ENCODE measurements around the gene TRIP11. TPM values are rescaled to one million over a fixed set of nuclear protein-coding genes. Genes with fewer than 3 reads are reported as not detected.

TRIP11 gene
- polyA plus RNA-seq, 3 donors = 34.8 to 42.4 (median 38.5) TPM

DNA sequence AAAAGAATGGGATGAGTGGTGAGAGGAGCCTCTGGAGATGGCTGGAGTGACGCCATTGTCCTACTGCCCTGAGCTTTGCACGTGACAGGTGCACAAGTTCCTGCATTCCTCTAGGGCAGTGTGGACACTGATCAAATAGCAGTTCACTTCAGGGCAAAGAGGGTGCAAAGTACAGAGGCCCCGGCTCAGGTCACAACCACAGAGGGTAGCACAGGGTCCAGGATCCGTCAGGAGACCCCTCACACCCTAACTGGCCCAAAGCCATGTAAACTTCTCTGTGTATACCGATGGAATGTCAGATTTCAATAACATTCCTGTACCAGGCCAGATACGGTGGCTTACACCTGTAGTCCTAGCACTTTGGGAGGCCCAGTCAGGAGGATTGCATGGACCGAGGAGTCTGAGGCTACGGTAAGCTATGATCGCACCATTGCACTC is 82.0 kb downstream of the TRIP11 start:
- DNase-seq = no peak

DNA sequence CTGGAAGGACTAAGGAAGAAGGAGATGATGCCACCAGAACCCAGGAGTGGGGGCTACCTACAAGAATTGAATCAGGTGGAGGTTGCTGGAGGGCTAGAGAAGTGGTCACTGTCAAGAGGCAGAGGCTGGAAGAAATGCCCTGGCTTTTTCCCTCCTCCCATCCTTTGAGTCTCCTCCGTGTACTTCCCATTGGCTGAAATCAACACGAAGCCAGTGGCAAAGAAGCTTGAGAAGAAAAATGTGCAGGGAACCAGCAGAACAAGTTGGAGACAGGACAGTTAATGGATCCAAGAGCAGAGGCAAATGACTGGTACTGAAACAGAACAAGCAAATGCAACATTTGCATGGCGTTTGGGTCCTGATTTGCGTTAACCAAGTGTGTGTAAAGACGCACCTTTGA is 83.2 kb downstream of the TRIP11 start:
- no peak for DNase-seq

DNA sequence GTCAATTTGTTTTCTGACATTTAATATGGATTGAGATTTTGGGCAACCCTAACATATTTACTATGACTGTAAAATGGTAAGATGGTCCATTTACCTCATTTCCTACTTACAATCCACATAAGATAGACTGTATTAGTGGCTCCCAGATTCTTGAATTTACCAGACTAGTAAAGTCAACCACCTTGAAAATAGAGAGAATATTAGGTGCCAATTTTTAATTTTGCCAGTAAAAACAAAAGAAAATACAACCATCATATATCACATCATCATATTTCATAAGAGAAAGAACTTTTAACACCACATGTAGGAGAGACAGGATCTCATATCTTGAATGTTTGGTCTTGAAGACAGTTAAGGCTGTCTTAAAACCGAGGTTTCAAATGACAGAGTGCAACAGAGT is 84.7 kb downstream of the TRIP11 start:
- DNase-seq = no peak

DNA sequence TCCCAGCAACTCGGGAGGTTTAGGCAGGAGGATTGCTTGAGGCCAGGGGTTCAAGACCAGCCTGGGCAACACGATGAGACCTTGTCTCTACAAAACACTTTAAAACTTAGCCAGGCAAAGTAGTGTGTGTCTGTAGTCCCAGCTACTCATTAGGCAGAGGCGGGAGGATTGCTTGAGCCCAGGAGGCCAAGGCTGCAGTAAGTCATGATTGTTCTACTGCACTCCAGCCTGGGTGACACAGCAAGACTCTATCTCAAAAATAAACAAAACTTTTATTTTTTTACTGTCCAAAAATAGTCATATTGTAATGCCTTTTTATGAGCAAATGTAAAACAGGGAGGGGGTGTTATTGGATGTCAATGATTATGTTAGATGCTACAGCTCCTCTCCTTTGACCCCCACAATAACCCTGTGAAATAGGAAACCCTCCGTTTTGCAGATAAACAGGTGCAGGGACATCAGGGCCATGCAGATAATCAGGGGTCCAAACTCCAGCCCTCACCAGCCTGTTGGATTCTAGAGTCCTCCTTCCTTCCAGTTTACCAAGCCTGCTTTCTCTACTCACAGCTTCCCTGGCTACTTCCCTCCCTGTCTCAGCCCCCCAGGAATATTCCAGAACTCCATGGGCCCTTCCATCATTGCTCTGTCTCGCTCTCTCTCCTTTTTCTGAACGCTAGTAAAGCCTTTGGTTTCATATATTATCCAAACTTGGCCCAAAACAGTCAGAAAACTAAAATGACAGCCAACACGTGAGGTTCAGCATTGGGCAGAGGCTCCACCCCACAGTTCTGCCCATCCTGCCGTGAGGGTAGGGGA is 86.5 kb downstream of the TRIP11 start:
- DNase-seq = no peak

GRCh38 chr14:91947475-91948184 is 92.2 kb downstream of the TRIP11 start, which contains the start of gene FBLN5:
Gene FBLN5 (minus strand): TSS chr14:91947694. CDS start chr14:91947229, 465 bp downstream.
- peak; percentile 65 for DNase-seq

DNA sequence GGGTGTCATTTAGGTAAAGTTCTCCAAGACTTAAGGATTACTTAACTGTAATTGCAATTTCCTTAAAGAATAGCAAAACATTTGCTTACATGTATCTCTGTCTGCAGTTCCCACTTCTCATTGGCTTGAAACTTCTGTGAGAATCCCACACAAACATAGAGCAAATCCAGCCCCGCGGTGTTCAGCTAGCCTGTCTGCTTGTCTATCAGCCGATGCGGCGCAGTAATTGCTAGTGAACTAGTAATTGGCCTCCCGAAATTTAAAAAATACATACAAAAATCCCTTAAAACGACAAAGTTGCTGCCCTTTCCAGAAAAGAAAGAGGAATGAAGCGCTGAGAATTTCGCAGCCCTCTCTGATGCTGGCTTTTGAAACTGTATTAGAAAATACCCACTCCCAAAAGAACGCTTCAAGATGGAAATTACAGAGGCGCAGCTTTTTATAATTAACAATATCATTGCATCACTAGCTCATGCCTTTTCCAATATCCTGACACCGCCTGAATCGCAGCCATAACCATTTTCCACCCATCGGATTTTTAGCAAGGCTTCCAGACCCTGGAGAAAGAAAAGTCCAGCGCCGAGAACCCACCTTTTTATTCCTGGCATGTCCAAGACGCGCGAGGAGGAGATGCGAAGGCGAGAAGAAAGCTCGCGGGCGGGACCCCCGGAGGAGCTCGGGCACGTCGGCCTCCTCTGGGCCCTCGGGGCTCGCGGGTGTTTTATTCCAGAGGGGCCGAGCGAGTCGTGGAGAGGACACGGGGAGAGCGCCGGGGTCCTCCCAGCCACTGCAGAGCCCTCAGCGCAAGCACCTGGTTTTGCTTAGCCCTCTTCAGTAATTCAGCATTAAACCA is 93.0 kb downstream of the TRIP11 start:
- DNase-seq = no peak

DNA sequence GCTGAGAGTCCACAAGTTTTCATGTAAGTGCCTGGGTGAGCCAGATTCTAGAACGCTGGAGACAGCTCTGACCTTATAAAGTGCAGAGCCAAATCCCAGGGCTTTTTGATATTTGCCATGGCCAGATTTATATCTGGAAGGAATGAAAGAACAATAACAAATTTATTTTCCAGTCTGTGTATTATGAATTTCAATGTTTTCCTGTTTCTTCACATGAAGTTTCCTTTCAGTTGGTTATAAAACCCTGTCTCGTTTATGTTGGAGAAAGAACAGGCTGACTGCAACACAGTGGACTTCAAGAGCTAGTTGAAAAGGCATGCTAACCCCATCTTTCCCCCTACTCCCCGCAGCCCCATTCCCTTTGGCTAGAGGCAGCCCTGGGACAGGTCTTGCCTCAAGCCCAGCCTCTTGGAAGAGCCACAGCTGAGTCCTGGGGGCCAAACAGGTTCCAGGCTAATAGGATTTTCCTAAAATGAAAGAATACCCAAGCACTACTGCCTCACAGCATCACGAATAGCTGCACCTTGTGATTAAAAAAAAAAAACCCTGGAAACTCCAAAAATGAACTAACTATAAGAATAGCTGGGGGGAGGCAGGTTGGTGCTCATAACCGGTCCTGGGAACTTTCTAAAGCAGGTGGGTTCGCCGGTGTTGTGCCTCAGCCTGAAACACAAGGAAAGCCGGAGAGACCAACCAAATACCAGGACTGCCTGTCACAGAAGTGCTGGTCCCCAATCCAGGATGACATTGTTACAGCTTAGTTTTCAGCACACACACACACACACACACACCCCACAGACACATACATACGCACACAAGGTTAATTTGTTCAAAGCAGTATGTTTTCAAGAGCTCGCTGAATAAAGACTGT is 93.9 kb downstream of the TRIP11 start:
- no peak for DNase-seq

DNA sequence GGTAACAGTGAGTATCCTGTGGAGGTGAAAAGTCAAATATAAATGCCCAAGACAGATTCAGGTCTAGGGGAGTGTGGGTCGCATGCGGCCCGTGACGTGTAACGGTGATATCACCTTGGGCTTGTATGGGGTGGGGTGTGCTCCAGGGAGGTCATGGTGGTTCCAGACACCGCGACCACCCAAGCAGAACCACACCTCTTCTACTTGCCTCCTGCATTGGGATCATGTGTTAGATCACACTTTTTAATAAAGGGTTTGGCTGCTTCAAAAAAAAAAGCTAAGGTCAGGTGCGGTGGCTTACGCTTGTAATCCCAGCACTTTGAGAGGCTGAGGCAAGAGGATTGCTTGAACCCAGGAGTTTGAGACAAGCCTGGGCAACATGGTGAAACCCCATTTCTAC is 96.9 kb downstream of the TRIP11 start:
- DNase-seq = no peak

DNA sequence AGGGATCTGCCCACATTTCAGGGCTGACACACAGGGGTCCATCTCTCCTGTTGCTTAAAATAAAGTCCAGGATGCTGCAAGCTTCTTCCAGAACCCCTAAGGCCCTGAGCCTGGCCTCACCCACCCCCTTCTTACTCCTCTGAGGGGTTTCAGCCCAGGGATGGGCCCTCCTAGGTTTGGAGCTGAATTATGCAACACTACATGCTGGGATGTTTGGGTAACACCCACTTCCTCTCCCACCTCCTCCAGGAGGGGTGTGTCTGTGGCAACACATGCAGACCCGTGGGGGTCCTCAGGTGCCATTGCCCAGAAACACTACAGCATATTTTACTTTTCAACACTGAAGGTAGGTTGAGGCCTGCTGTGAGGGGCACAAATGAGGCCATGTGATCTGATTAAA is 97.7 kb downstream of the TRIP11 start:
- no peak for DNase-seq

DNA sequence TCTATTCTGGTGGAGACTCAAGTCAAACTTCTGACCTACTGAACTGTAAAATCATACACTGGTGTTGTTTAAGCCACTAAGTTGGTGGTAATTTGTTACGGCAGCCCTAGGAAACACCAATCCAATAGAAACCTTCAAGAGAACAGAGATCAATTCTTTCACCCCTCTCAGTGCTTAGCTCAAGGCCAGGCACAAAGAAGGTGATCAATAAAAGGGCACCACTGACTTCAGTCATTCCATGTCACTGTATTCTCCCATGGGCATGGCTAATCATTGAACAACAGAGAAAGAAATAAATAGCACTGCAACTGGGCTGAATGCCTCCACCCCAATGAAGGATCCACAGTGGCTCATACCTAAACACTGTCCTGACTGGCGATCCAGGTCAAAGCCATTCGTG is 99.7 kb downstream of the TRIP11 start:
- DNase-seq = no peak

GRCh38 chr14:91935586-91935985 is 104.3 kb downstream of the TRIP11 start:
- no peak for DNase-seq

DNA sequence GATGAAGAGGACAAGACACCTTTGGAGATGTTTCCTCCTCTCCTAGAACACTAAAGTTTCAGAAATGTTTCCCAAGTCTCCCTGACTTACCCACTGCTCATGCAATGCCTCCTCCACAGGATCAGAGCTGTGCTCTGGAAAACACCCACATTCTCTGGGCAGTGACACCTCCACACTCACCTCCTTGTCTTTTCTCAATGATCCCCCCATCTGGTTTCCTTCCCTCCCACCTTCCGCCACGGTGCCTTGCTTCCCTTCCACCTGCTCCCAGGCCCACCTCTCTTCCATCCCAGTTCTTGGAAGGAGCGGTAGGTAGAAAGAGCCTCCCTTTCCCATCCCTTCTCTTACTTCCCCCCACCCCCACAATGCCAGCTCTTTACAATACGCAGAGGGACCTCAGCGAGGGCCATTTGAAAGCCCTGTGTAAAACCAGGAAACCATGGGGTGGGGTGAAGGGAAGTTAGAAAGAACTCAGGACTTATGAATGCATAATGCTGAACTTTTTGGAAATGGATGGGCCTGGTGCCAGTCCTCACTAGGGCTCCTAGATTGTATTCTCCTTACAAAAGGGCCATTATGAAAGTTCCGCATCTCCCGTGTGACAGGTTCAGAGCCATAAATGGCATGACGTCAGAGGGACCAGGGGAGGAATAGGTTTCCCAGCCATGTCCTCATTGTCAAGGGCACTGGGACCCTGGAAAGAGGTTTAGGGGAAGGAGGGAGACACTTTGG is 105.1 kb downstream of the TRIP11 start:
- DNase-seq = no peak

- DNase-seq = no peak
Observed at GRCh38 chr14:91931478-91932088, 108.3 kb downstream of the TRIP11 start.

GRCh38 chr14:91929700-91930099 is 110.2 kb downstream of the TRIP11 start:
- DNase-seq = no peak

DNA sequence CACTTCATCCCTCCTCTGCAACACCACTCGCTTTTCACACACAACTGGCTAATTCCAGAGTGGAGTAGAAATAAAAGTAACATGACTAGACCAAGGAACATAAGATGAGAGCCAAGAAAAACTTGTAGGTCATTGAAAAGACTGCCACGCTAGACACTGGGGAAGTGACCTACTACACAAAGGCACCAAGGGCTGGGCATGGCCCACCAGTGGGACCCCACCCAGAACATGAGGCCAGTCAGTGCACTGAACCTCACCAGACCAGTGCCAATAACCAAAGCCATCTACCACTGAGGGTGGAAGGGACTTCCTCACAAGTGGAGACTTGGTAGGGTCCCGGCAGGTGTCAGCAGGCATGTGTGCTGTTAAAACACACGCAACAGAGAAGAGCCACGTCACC is 112.1 kb downstream of the TRIP11 start:
- no peak for DNase-seq

GRCh38 chr14:91927191-91927590 is 112.7 kb downstream of the TRIP11 start:
- no peak for DNase-seq

DNA sequence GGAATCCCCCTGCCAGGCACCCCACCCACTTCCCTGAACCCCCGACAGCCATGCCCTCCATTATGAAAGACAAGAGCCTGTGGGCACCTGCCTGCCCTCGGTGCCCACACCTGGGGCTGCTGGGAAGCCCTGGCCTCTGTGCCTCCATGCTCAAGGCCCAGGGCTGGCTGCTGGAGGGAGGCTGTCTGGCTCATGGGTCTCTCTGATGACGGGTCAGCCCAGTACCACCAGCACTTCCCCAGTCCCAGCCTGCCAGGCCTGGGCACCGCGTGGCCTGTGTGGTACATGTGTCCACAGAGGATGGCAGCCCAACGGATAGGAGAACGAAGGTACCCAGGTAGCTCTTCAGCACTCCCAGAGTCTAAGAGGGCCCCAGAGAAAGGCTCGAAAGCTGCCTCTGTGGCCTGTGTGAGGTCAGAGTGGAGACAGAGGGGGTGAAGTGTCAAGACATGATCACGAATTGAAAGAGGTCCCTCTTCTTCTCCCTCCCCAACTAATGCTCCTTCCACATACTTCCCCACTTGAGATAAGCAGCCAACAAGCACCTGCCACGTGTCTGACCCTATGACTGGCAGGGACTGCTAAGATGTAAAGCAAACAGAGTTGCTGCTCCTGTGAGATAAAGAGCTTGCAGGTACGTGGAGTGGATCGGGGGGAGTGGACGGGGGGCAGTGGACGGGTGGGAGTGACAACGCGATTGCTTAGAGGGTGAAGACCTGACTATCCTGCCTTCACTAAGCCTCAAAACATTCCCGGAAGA is 113.5 kb downstream of the TRIP11 start:
- no peak for DNase-seq

- DNase-seq = no peak
Observed at GRCh38 chr14:91925727-91926121, 114.1 kb downstream of the TRIP11 start.

DNA sequence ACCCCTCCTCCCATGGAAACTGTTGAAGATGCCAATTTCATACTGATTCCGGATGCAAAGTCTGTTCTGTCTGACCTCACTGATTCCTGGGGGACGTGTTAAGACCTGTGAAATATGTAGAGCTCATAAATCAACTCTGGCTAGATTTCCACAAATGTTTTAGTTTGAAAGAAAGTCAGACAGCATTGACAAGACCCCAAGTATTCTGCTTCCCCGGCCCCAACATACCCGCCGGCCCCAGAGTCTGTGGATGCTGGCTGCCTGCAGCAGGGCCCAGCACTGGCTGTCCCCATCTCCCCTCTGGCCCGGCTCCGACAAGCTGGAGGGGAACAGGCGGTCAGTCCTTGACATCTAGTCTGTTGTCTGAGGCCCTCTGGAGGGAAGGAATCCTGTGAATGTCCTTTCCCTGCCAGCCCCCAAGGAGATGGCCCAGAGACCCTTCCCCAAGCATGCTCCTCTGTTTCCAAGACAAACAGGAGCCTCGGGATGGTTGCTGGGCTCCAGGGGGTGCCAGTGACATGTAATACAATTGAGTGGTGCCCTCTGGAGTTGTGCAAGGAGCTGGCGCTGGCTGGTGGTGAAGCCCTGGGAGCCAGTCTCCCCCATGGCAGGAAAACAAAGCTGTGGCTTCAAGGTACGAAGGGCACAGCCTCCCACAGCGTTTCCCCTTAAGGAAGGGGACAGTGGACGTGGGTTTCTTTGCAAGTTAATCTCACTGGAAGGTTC is 114.7 kb downstream of the TRIP11 start:
- peak; percentile 59 for DNase-seq
